H9 (cell line): ENCODE results near the gene PIAS4. TPM values are rescaled to one million over a fixed set of nuclear protein-coding genes. Genes with fewer than 3 reads are reported as not detected.
A peak's percentile ranks its signal among the peaks of the same experiment; 100 is the strongest.

ENCODE experiments used
- DNase-seq: peaks from one replicate; pipeline ENCODE4 v3.0.0-alpha.2; 2017
- H2AFZ ChIP-seq: one replicate; pipeline ENCODE4 v1.6.1; 2013; ENCODE audit warnings: mild to moderate bottlenecking, low read length, control low read depth, moderate library complexity
- H2AK5ac ChIP-seq: 2 replicates; pipeline ENCODE4 v1.6.1; 2013; ENCODE audit warnings: low read length, control low read depth, mixed read lengths; ENCODE audit not compliant: insufficient read length
- H2BK120ac ChIP-seq: one replicate; pipeline ENCODE4 v1.6.1; 2013; ENCODE audit warnings: low read depth, mild to moderate bottlenecking, low read length, control low read depth, inconsistent platforms; ENCODE audit not compliant: poor library complexity, severe bottlenecking
- H2BK12ac ChIP-seq: 2 replicates; pipeline ENCODE4 v1.6.1; 2013; ENCODE audit warnings: low read length, control low read depth, mixed read lengths, low read depth; ENCODE audit not compliant: insufficient read length
- H2BK15ac ChIP-seq: 2 replicates; pipeline ENCODE4 v1.6.1; 2013; ENCODE audit warnings: low read depth, low read length, control low read depth
- H2BK20ac ChIP-seq: one replicate; pipeline ENCODE4 v1.6.1; 2013; ENCODE audit warnings: low read depth, mild to moderate bottlenecking, low read length, control low read depth, inconsistent platforms; ENCODE audit not compliant: poor library complexity, severe bottlenecking
- H2BK5ac ChIP-seq: 2 replicates; pipeline ENCODE4 v1.6.1; 2013; ENCODE audit warnings: low read length, control low read depth, mixed read lengths; ENCODE audit not compliant: insufficient read length
- H3K14ac ChIP-seq: 2 replicates; pipeline ENCODE4 v1.6.1; 2013; ENCODE audit warnings: low read length, control low read depth; ENCODE audit not compliant: insufficient read depth
- H3K18ac ChIP-seq: 2 replicates; pipeline ENCODE4 v1.6.1; 2013; ENCODE audit warnings: low read depth, mild to moderate bottlenecking, mixed read lengths, low read length, control low read depth; ENCODE audit not compliant: insufficient read length
- H3K23ac ChIP-seq: 2 replicates; pipeline ENCODE4 v1.6.1; 2013; ENCODE audit warnings: low read length, control low read depth, mixed read lengths, low read depth; ENCODE audit not compliant: insufficient read length
- H3K23me2 ChIP-seq: 2 replicates; pipeline ENCODE4 v1.6.1; 2013; ENCODE audit warnings: low read depth, mild to moderate bottlenecking, mixed read lengths, low read length, control low read depth; ENCODE audit not compliant: insufficient read length, poor library complexity, severe bottlenecking
- H3K27ac ChIP-seq: 2 replicates; pipeline ENCODE4 v1.5.1; 2013; ENCODE audit warnings: low read length, control low read depth, mixed read lengths, low read depth; ENCODE audit not compliant: insufficient read length
- H3K27me3 ChIP-seq: 2 replicates; pipeline ENCODE4 v1.6.1; 2013; ENCODE audit warnings: low read length, control low read depth, inconsistent platforms; ENCODE audit not compliant: insufficient read depth
- H3K4ac ChIP-seq: 2 replicates; pipeline ENCODE4 v1.6.1; 2013; ENCODE audit warnings: low read depth, mild to moderate bottlenecking, control low read depth, inconsistent platforms, low read length, moderate library complexity
- H3K4me1 ChIP-seq: 2 replicates; pipeline ENCODE4 v1.6.1; 2013; ENCODE audit warnings: low read length, control low read depth, inconsistent platforms; ENCODE audit not compliant: insufficient read depth
- H3K4me2 ChIP-seq: 2 replicates; pipeline ENCODE4 v1.6.1; 2013; ENCODE audit warnings: low read length, control low read depth, mixed read lengths; ENCODE audit not compliant: insufficient read length, insufficient read depth
- H3K56ac ChIP-seq: 2 replicates; pipeline ENCODE4 v1.6.1; 2013; ENCODE audit warnings: low read depth, mild to moderate bottlenecking, mixed read lengths, low read length, control low read depth; ENCODE audit not compliant: insufficient read length
- H3K79me1 ChIP-seq: 2 replicates; pipeline ENCODE4 v1.6.1; 2013; ENCODE audit warnings: low read depth, mild to moderate bottlenecking, moderate library complexity, low read length, control low read depth, inconsistent platforms; ENCODE audit not compliant: insufficient read depth, poor library complexity, severe bottlenecking
- H3K79me2 ChIP-seq: 2 replicates; pipeline ENCODE4 v1.6.1; 2013; ENCODE audit warnings: low read length, control low read depth, inconsistent platforms; ENCODE audit not compliant: insufficient read depth
- H3K9ac ChIP-seq: 2 replicates; pipeline ENCODE4 v1.6.1; 2013; ENCODE audit warnings: low read length, control low read depth, mixed read lengths; ENCODE audit not compliant: insufficient read length; ENCODE audit errors: extremely low read depth
- H3K9me3 ChIP-seq: one replicate; pipeline ENCODE4 v1.6.1; 2013; ENCODE audit warnings: low read depth, low read length, inconsistent platforms; ENCODE audit not compliant: control insufficient read depth
- H3T11ph ChIP-seq: one replicate; pipeline ENCODE4 v1.6.1; 2013; ENCODE audit warnings: mild to moderate bottlenecking, low read length, control low read depth, inconsistent platforms
- H4K20me1 ChIP-seq: one replicate; pipeline ENCODE4 v1.6.1; 2013; ENCODE audit not compliant: control insufficient read depth, insufficient read length, insufficient read depth
- H4K5ac ChIP-seq: 2 replicates; pipeline ENCODE4 v1.6.1; 2013; ENCODE audit warnings: low read depth, mild to moderate bottlenecking, mixed read lengths, low read length, control low read depth; ENCODE audit not compliant: insufficient read length
- H4K8ac ChIP-seq: replicated peaks from 2 replicates; pipeline ENCODE4 v1.6.1; 2013; ENCODE audit warnings: low read length, control low read depth, mixed read lengths, low read depth; ENCODE audit not compliant: insufficient read length
- H4K91ac ChIP-seq: 2 replicates; pipeline ENCODE4 v1.6.1; 2013; ENCODE audit warnings: low read depth, mild to moderate bottlenecking, moderate library complexity, mixed read lengths, low read length, control low read depth; ENCODE audit not compliant: insufficient read length
- H3K27ac Mint-ChIP-seq, 3 experiments: 2 replicates in 2 of 3; 3 replicates in 1 of 3; pipeline ENCODE4 v1.8.0; 2020 to 2021; ENCODE audit warnings: mixed read lengths in 3 of 3, mild to moderate bottlenecking in 1 of 3, moderate library complexity in 1 of 3
- H3K27me3 Mint-ChIP-seq: 2 replicates; pipeline ENCODE4 v1.8.0; 2021; ENCODE audit warnings: low read depth, mild to moderate bottlenecking, moderate library complexity, mixed read lengths
- H3K36me3 Mint-ChIP-seq, 3 experiments: 2 replicates in 2 of 3; 3 replicates in 1 of 3; pipeline ENCODE4 v1.8.0; 2020 to 2021; ENCODE audit warnings: low read depth in 3 of 3, mixed read lengths in 3 of 3; ENCODE audit not compliant: insufficient read depth in 1 of 3
- H3K4me1 Mint-ChIP-seq, 2 experiments: 2 replicates each; pipeline ENCODE4 v1.8.0; 2020; ENCODE audit warnings: mixed read lengths in 2 of 2
- H3K4me3 Mint-ChIP-seq, 2 experiments: 2 replicates in 1 of 2; 3 replicates in 1 of 2; pipeline ENCODE4 v1.8.0; 2020 to 2021; ENCODE audit warnings: mild to moderate bottlenecking in 2 of 2, mixed read lengths in 2 of 2, moderate library complexity in 1 of 2
- H3K9me3 Mint-ChIP-seq, 2 experiments: 2 replicates in 1 of 2; 3 replicates in 1 of 2; pipeline ENCODE4 v1.8.0; 2020; ENCODE audit warnings: mild to moderate bottlenecking in 2 of 2, mixed read lengths in 2 of 2, moderate library complexity in 1 of 2
- WGBS: extraction: QIAGEN DNeasy Blood & Tissue Kit; methylation state at CpG from one replicate; pipeline ENCODE4 v1.1.7; 2013; ENCODE audit warnings: missing lambda C conversion rate, low lambda C conversion rate, mixed read lengths; ENCODE audit not compliant: insufficient read length; ENCODE audit errors: extremely low coverage; 5-methylcytosine and 5-hydroxymethylcytosine counted together
- total RNA-seq: library from RNA; stranded (reverse); gene quantifications from 2 replicates; pipeline ENCODE4 v1.2.1, GENCODE V29; 2021
- TF ChIP-seq, protein P1 (sequence below): fragments of 200-600 bp; sonication (generic); conservative IDR thresholded peaks from 3 replicates; pipeline ENCODE4 v1.8.0; 2021; ENCODE audit warnings: antibody characterized with exemption, mild to moderate bottlenecking

The PIAS4 gene
- total RNA-seq, 1 experiment from 2014 or later, result 52.0 TPM

DNA sequence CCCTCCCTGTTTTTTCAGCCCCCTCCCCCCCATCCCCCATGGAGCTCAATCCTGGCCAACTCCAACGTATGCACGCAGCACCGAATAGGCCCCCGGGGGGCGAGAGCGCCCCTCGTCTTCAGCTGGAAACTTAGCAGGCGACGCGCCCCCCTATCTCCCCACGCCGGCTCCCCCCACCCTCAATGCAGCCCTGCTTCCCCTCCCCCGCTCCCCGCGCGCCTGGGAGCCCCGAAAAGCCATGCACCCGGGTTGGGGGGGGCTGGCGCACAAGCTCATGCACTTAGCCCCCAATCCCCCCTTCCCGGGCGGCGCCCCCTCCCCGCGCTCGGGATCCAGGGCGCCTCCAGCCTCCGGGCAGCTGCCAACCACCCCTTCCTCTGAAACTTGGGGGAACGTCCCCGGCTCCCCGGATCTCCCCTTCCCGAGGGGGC is 58.7 kb downstream of the PIAS4 start:
- Histone ChIP-seq H4K8ac (no peak overlapping the region), H3T11ph (no peak overlapping the region), H3K4me2 (peak overlapping the region; percentile 17), H3K27ac (no peak overlapping the region), H2BK15ac (no peak overlapping the region), H2BK20ac (no peak overlapping the region), H2BK5ac (no peak overlapping the region), H2BK12ac (no peak overlapping the region), H4K91ac (no peak overlapping the region), H4K20me1 (peaks cover 3% of the 10 kb centered on the region), H3K4ac (no peak overlapping the region), H3K56ac (no peak overlapping the region), H4K5ac (no peak overlapping the region), H2AK5ac (no peak overlapping the region), H3K18ac (no peak overlapping the region), H3K23ac (no peak overlapping the region), H3K27me3 (peaks cover 10% of the 10 kb centered on the region; the same call in 1 of the 2 replicates), H3K9ac (no peak overlapping the region), H3K79me2 (peaks cover 23% of the 10 kb centered on the region; the same call in 1 of the 2 replicates), H3K9me3 (no peaks in the 10 kb centered on the region), H3K4me1 (no peaks in the 10 kb centered on the region; the same call in 1 of the 2 replicates), H2AFZ (no peak overlapping the region), H3K14ac (0 out of 2 replicates have a peak overlapping the region, but pooled peaks have one; percentile 26), H3K79me1 (peaks cover 6% of the 10 kb centered on the region), H2BK120ac (no peak overlapping the region), H3K23me2 (peaks cover 15% of the 10 kb centered on the region)
- no peaks in the 10 kb centered on the region; a peak in 2 of 5 replicates for H3K9me3 Mint-ChIP-seq
- DNase-seq, result no peak
- no CpG with 5 or more reads among the region's 31 CpGs for WGBS
- H3K36me3 Mint-ChIP-seq, result peaks cover 0 to 7% (median 4%) of the 10 kb centered on the region in 3 experiments; a peak in 2 of 7 replicates
- H3K4me1 Mint-ChIP-seq, result peaks cover 8 to 24% of the 10 kb centered on the region in 2 experiments
- peaks cover 29% of the 10 kb centered on the region for H3K27me3 Mint-ChIP-seq
- peak overlapping the region; percentile 56 to 72 for H3K4me3 Mint-ChIP-seq
- TF ChIP-seq, protein P1, sequence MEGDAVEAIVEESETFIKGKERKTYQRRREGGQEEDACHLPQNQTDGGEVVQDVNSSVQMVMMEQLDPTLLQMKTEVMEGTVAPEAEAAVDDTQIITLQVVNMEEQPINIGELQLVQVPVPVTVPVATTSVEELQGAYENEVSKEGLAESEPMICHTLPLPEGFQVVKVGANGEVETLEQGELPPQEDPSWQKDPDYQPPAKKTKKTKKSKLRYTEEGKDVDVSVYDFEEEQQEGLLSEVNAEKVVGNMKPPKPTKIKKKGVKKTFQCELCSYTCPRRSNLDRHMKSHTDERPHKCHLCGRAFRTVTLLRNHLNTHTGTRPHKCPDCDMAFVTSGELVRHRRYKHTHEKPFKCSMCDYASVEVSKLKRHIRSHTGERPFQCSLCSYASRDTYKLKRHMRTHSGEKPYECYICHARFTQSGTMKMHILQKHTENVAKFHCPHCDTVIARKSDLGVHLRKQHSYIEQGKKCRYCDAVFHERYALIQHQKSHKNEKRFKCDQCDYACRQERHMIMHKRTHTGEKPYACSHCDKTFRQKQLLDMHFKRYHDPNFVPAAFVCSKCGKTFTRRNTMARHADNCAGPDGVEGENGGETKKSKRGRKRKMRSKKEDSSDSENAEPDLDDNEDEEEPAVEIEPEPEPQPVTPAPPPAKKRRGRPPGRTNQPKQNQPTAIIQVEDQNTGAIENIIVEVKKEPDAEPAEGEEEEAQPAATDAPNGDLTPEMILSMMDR, result no peak
- H3K27ac Mint-ChIP-seq, result no peak overlapping the region
